DND-41 (cell line): ENCODE data around the gene INTS6L.
A peak's percentile ranks its signal among the peaks of the same experiment; 100 is the strongest.

ENCODE experiments used
- CTCF ChIP-seq: IDR thresholded peaks from 2 replicates; pipeline ENCODE4 v1.5.1; 2012; ENCODE audit warnings: borderline replicate concordance, low read length, moderate library complexity, mild to moderate bottlenecking; ENCODE audit not compliant: poor library complexity, severe bottlenecking; ENCODE audit errors: extremely low read depth
- EZH2 ChIP-seq: IDR thresholded peaks from 3 replicates; pipeline ENCODE4 v1.6.1; 2012; ENCODE audit warnings: borderline replicate concordance, low read depth, mild to moderate bottlenecking, moderate library complexity, low read length, inconsistent platforms; ENCODE audit not compliant: severe bottlenecking

- TF ChIP-seq CTCF (peak; percentile 59), EZH2 (no peak)
These were observed 35.7 kb upstream of the INTS6L start for GRCh38 chrX:135484641-135485289.
